HCT116 (cell line): ENCODE measurements around the gene RTN4RL1. TPM values are rescaled to one million over a fixed set of nuclear protein-coding genes. Genes with fewer than 3 reads are reported as not detected.

Source experiments
- ATAC-seq: fragments of 200-7000 bp; cut with Tn5 transposase; 2 replicates; pipeline ENCODE4 v1.9.1; 2020; ENCODE audit warnings: mild to moderate bottlenecking, moderate library complexity
- BruUV-seq: library from RNA; stranded (reverse); fragments of 400-500 nt; replicated peaks from 2 replicates; lab custom pipeline; 2021; lab: Mats Ljungman, UMichigan
- CTCF ChIA-PET: fragments of 300-600 bp; sonication (Branson Sonifier 250); formaldehyde crosslinking; loops from one replicate; lab custom pipeline; 2021; ENCODE audit warnings: antibody characterized with exemption; lab: Charles Lee
- POLR2A ChIA-PET: fragments of 300-600, 350-600 bp; sonication (Branson Sonifier 250); formaldehyde crosslinking; loops from one replicate; lab custom pipeline; 2021; ENCODE audit warnings: antibody characterized with exemption; lab: Charles Lee
- RAD21 ChIA-PET, 2 experiments: fragments of 300-600 bp; sonication (Branson Sonifier 250); formaldehyde crosslinking; loops; one replicate each; lab custom pipeline; 2023; ENCODE audit warnings: low total read pairs in 2 of 2; ENCODE audit not compliant: uncharacterized antibody in 2 of 2, unreplicated experiment in 2 of 2, low non-redundant PET in 1 of 2; lab: Charles Lee
- DNase-seq: peaks from one replicate; pipeline ENCODE4 v3.0.0-alpha.2; 2010; ENCODE audit warnings: low read depth, low spot score
- H2AFZ ChIP-seq: fragments of 200-600 bp; shearing (Covaris generic), sonication (generic); 2 replicates; pipeline ENCODE4 v1.6.1; 2017; ENCODE audit warnings: low read depth, mixed run types, mixed read lengths, antibody characterized with exemption, low read length; ENCODE audit not compliant: poor library complexity, severe bottlenecking
- H3K27ac ChIP-seq: 2 replicates; pipeline ENCODE4 v1.5.1; 2012; ENCODE audit warnings: low read depth, low read length
- H3K27me3 ChIP-seq: fragments of 200-600 bp; sonication (generic); 2 replicates; pipeline ENCODE4 v1.6.1; 2016; ENCODE audit warnings: mixed run types, low read length, mixed read lengths; ENCODE audit not compliant: insufficient read depth
- H3K36me3 ChIP-seq, 2 experiments: fragments of 200-500 bp in 1 of 2; fragments of 200-600 bp in 1 of 2; sonication (Bioruptor generic) in 1 of 2; sonication (generic) in 1 of 2; 2 replicates each; pipeline versions ENCODE4 v1.5.1 to v1.6.1; 2014 to 2016; ENCODE audit warnings: low read length in 2 of 2, inconsistent platforms in 1 of 2, mixed read lengths in 1 of 2, mixed run types in 1 of 2; ENCODE audit not compliant: insufficient read depth in 2 of 2, control insufficient read depth in 1 of 2
- H3K4me1 ChIP-seq, 2 experiments: fragments of 200-600 bp in 1 of 2; sonication (generic) in 1 of 2; 2 replicates each; pipeline versions ENCODE4 v1.5.1 to v1.6.1; 2012 to 2017; ENCODE audit warnings: low read length in 2 of 2, inconsistent platforms in 1 of 2, mild to moderate bottlenecking in 1 of 2, mixed read lengths in 1 of 2, mixed run types in 1 of 2, moderate library complexity in 1 of 2; ENCODE audit not compliant: insufficient read depth in 2 of 2, control insufficient read depth in 1 of 2
- H3K4me2 ChIP-seq: fragments of 200-600 bp; sonication (generic); 2 replicates; pipeline ENCODE4 v1.6.1; 2017; ENCODE audit warnings: mixed run types, low read length, mixed read lengths
- H3K4me3 ChIP-seq, 2 experiments: fragments of 200-600 bp in 1 of 2; sonication (generic) in 1 of 2; replicated peaks in 1 of 2; 2 replicates each; pipeline ENCODE4 v1.5.1; 2011 to 2016; ENCODE audit warnings: low read length in 2 of 2, control low read depth in 1 of 2, low read depth in 1 of 2, mild to moderate bottlenecking in 1 of 2, mixed read lengths in 1 of 2, mixed run types in 1 of 2
- H3K79me2 ChIP-seq: fragments of 200-600 bp; sonication (generic); 2 replicates; pipeline ENCODE4 v1.6.1; 2017; ENCODE audit warnings: mild to moderate bottlenecking, mixed run types, low read length, moderate library complexity, mixed read lengths; ENCODE audit not compliant: insufficient read depth
- H3K9ac ChIP-seq: fragments of 200-600 bp; sonication (generic); 2 replicates; pipeline ENCODE4 v1.6.1; 2016; ENCODE audit warnings: low read length, mixed read lengths
- H3K9me2 ChIP-seq: fragments of 200-600 bp; sonication (generic), shearing (Covaris generic); 2 replicates; pipeline ENCODE4 v1.6.1; 2017; ENCODE audit warnings: mixed run types, mild to moderate bottlenecking, moderate library complexity; ENCODE audit not compliant: insufficient read depth
- H3K9me3 ChIP-seq, 2 experiments: fragments of 200-500 bp in 1 of 2; fragments of 200-600 bp in 1 of 2; sonication (Bioruptor generic) in 1 of 2; sonication (generic) in 1 of 2; 2 replicates each; pipeline ENCODE4 v1.6.1; 2014 to 2017; ENCODE audit warnings: low read length in 2 of 2, mixed read lengths in 2 of 2, inconsistent platforms in 1 of 2, low read depth in 1 of 2, mild to moderate bottlenecking in 1 of 2, mixed run types in 1 of 2, moderate library complexity in 1 of 2; ENCODE audit not compliant: control insufficient read depth in 1 of 2, insufficient read depth in 1 of 2
- H4K20me1 ChIP-seq: fragments of 200-600 bp; sonication (generic), shearing (Covaris generic); 2 replicates; pipeline ENCODE4 v1.6.1; 2017; ENCODE audit warnings: mixed run types, mild to moderate bottlenecking, moderate library complexity; ENCODE audit not compliant: insufficient read depth
- CTCF ChIP-seq, 3 experiments: fragments of 200-600 bp in 1 of 3; sonication (generic) in 1 of 3; IDR thresholded peaks in 2 of 3; conservative IDR thresholded peaks in 1 of 3; 2 replicates each; pipeline ENCODE4 v1.5.1; 2012 to 2017; ENCODE audit warnings: low read depth in 2 of 3, low read length in 2 of 3, antibody characterized with exemption in 1 of 3, borderline replicate concordance in 1 of 3, control low read depth in 1 of 3, mild to moderate bottlenecking in 1 of 3, mixed read lengths in 1 of 3, mixed run types in 1 of 3, moderate library complexity in 1 of 3; ENCODE audit not compliant: insufficient read depth in 1 of 3
- EZH2phosphoT487 ChIP-seq: fragments of 200-600 bp; IDR thresholded peaks from 2 replicates; pipeline ENCODE4 v1.6.1; 2018; ENCODE audit warnings: antibody characterized with exemption, borderline replicate concordance
- FOSL1 ChIP-seq: IDR thresholded peaks from 2 replicates; pipeline ENCODE4 v1.6.1; 2012; ENCODE audit warnings: low read depth
- POLR2AphosphoS5 ChIP-seq: IDR thresholded peaks from 2 replicates; pipeline ENCODE4 v1.6.1; 2011; ENCODE audit warnings: mild to moderate bottlenecking, low read depth, low read length, moderate library complexity
- RAD21 ChIP-seq: IDR thresholded peaks from 2 replicates; pipeline ENCODE4 v1.6.1; 2012; ENCODE audit warnings: low read depth, mild to moderate bottlenecking
- SIN3A ChIP-seq: IDR thresholded peaks from 2 replicates; pipeline ENCODE4 v1.6.1; 2012; ENCODE audit warnings: low read depth
- YY1 ChIP-seq: IDR thresholded peaks from 2 replicates; pipeline ENCODE4 v1.6.1; 2011; ENCODE audit warnings: low read length, low read depth, moderate library complexity, mild to moderate bottlenecking; ENCODE audit not compliant: insufficient replicate concordance; ENCODE audit errors: extremely low read depth
- ZBTB33 ChIP-seq: IDR thresholded peaks from 2 replicates; pipeline ENCODE4 v1.6.1; 2011; ENCODE audit warnings: mild to moderate bottlenecking, low read length, moderate library complexity; ENCODE audit not compliant: insufficient replicate concordance; ENCODE audit errors: extremely low read depth
- intact Hi-C: fragments of 100-400 bp; cut with micrococcal nuclease; formaldehyde crosslinking; loops from 2 replicates; pipeline ENCODE4 v1.10.0; 2022
- total RNA-seq: library from RNA; stranded (reverse); gene quantifications from one replicate; pipeline ENCODE4 v1.2.1, GENCODE V29; 2021; ENCODE audit not compliant: unreplicated experiment
- TF ChIP-seq, protein P1 (sequence below): IDR thresholded peaks from 2 replicates; pipeline ENCODE4 v1.6.1; 2012
- TF ChIP-seq, protein P2 (sequence below): IDR thresholded peaks from 2 replicates; pipeline ENCODE4 v1.6.1; 2012; ENCODE audit warnings: low read depth

RTN4RL1 gene
- total RNA-seq, 1 experiment from 2014 or later, result 3.7 TPM

GRCh38 chr17:2028234-2028614 lies 3.1 kb upstream of the RTN4RL1 start:
- BruUV-seq, result no TSS peak
- no peak for ATAC-seq
- RAD21 ChIA-PET, result no interaction called here
- DNase-seq, result no peak
- CTCF ChIA-PET, result interaction anchor here (1.4 kb wide), 1 partner anchor 119 kb away, joined by 3 read pairs; no protein-coding TSS in a partner anchor
- Histone ChIP-seq H3K9ac (no peak overlapping the region), H2AFZ (no peak overlapping the region), H3K9me2 (no peaks in the 10 kb centered on the region), H3K27me3 (no peaks in the 10 kb centered on the region), H3K27ac (no peak overlapping the region), H3K4me1 (peaks cover 18 to 37% of the 10 kb centered on the region in 2 experiments; a peak in 3 of 4 replicates), H3K36me3 (no peaks in the 10 kb centered on the region), H3K79me2 (peaks cover 9% of the 10 kb centered on the region; the same call in 1 of the 2 replicates), H3K4me2 (no peak overlapping the region), H3K4me3 (no peak overlapping the region), H4K20me1 (no peaks in the 10 kb centered on the region), H3K9me3 (no peaks in the 10 kb centered on the region)
- TF ChIP-seq YY1 (no peak), SIN3A (no peak), ZBTB33 (no peak), EZH2phosphoT487 (no peak)
- intact Hi-C loops, result no loop called here
- POLR2A ChIA-PET, result no interaction called here

DNA sequence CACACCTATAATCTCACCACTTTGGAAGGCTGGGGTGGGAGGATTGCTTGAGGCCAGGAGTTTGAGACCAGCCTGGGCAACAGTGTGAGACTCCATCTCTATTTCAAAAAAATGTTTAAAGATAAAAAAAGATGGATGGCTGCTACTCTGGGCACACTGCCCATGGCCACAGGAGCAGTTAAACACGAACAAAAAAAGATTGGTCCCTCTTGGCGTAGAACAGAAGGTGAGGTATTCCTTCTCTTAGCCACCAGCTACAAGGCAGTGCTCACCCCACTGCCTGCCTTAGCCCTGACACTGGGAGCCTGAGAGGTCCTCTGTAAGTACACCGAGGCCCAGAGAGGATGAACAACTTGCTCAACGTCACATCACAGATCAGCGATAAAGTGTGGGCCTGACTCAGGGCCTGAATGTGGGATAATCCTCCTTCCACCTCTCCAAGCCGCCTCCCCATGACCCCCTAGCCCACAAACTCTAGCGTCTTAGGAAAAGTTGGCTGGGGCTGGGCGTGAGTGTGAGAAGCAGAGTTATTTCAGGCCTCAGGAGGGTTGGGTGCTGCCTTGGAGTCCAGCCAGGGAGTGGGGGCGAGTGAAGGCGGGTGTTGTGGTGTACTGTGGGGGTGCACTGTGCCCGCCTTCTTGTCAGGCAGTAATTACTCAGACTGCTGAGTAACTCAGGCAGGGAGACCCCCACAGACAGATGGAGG lies 2.5 kb upstream of the RTN4RL1 start:
- no peak overlapping the region for H3K4me2 ChIP-seq
- H3K9me2 ChIP-seq, result no peaks in the 10 kb centered on the region
- DNase-seq, result no peak
- RAD21 ChIA-PET, result no interaction called here
- H4K20me1 ChIP-seq, result no peaks in the 10 kb centered on the region
- H2AFZ ChIP-seq, result no peak overlapping the region
- no peak overlapping the region for H3K4me3 ChIP-seq
- H3K9me3 ChIP-seq, result no peaks in the 10 kb centered on the region
- no peaks in the 10 kb centered on the region for H3K36me3 ChIP-seq
- no peak for ATAC-seq
- H3K9ac ChIP-seq, result no peak overlapping the region
- POLR2A ChIA-PET, result no interaction called here
- intact Hi-C loops, result no loop called here
- H3K79me2 ChIP-seq, result peaks cover 9% of the 10 kb centered on the region; the same call in 1 of the 2 replicates
- peaks cover 18 to 37% of the 10 kb centered on the region in 2 experiments; a peak in 3 of 4 replicates for H3K4me1 ChIP-seq
- TF ChIP-seq RAD21, result no peak
- no peak for TF ChIP-seq FOSL1
- TF ChIP-seq, protein P1, sequence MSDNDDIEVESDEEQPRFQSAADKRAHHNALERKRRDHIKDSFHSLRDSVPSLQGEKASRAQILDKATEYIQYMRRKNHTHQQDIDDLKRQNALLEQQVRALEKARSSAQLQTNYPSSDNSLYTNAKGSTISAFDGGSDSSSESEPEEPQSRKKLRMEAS, result no peak
- TF ChIP-seq, protein P2, sequence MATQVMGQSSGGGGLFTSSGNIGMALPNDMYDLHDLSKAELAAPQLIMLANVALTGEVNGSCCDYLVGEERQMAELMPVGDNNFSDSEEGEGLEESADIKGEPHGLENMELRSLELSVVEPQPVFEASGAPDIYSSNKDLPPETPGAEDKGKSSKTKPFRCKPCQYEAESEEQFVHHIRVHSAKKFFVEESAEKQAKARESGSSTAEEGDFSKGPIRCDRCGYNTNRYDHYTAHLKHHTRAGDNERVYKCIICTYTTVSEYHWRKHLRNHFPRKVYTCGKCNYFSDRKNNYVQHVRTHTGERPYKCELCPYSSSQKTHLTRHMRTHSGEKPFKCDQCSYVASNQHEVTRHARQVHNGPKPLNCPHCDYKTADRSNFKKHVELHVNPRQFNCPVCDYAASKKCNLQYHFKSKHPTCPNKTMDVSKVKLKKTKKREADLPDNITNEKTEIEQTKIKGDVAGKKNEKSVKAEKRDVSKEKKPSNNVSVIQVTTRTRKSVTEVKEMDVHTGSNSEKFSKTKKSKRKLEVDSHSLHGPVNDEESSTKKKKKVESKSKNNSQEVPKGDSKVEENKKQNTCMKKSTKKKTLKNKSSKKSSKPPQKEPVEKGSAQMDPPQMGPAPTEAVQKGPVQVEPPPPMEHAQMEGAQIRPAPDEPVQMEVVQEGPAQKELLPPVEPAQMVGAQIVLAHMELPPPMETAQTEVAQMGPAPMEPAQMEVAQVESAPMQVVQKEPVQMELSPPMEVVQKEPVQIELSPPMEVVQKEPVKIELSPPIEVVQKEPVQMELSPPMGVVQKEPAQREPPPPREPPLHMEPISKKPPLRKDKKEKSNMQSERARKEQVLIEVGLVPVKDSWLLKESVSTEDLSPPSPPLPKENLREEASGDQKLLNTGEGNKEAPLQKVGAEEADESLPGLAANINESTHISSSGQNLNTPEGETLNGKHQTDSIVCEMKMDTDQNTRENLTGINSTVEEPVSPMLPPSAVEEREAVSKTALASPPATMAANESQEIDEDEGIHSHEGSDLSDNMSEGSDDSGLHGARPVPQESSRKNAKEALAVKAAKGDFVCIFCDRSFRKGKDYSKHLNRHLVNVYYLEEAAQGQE, result no peak
- TF ChIP-seq POLR2AphosphoS5, result no peak
- no peak for TF ChIP-seq CTCF (IDR thresholded peaks at IDR 0.05 in 2 of 3, conservative IDR thresholded peaks at IDR 0.05 in 1 of 3; ENCODE audit: borderline replicate concordance in 1 of 3, insufficient read depth in 1 of 3, low read depth in 2 of 3, low read length in 2 of 3)
- TF ChIP-seq, all 23 proteins: peak for 0
- H3K27me3 ChIP-seq, result no peaks in the 10 kb centered on the region
- H3K27ac ChIP-seq, result no peak overlapping the region
- no TSS peak for BruUV-seq
- CTCF ChIA-PET, result interaction anchor here (1.4 to 1.7 kb wide), 2 partner anchors 118 to 217 kb away, joined by 3 to 6 read pairs; no protein-coding TSS in a partner anchor
